Muscle of arm (tissue), 12 donors: ENCODE results near the gene TPST2. TPM values are rescaled to one million over a fixed set of nuclear protein-coding genes. Genes with fewer than 3 reads are reported as not detected.

ENCODE experiments used
- DNase-seq: peaks from one replicate; pipeline ENCODE4 v3.0.0-alpha.2; 2013
- polyA plus RNA-seq, 12 donors: library from polyadenylated mRNA; unstranded; fragments of 120-200 nt; gene quantifications; one replicate each; pipeline ENCODE4 v1.2.1, GENCODE V29; 2013; ENCODE audit not compliant: insufficient read length in 12 of 12

TPST2 gene
- polyA plus RNA-seq, 12 donors, result 5.0 to 31.4 (median 7.0) TPM; not detected in 1

DNA sequence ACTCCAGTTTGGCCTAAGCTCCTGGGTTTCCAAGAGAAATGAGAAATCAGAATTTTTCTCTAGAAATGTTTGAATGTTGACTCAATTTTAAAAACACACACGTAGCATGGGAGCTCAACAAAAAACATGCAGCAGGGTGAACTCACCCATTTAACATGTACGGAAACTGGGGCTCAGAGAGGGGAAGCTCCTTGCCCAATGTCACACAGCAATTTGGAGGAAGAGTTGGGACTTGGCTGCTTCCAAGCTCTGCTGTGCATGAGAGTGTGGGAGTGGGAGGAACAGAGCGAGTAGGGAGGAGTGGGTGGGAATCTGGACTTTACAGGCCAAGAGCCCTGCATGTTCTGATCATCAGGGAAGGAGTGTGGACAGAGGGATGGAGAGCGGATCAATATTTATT, 5.9 kb downstream of the TPST2 start:
- no peak for DNase-seq

DNA sequence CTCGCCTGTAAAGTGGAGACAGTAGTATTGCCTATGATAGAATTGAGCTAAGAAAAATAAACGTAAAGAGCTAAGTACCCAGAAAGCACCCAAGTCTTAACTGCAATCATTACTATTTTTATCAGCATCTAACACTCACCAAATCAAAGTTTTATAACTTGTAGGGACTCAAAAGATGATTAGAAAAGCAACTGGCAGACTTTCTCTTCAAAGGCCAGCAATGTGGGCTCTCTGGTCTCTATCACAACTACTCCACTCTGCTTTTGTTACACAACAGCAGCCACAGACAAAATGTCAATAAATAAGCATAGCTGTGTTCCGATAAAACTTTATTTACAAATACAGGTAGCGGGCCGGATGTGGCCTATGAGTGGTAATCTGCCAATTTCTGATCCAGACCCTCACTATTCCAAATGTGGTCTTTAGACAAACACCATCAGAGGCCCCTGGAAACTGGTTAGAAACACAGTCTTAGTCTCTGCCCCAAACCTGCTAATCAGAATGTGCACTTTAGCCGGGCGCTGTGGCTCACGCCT, 8.2 kb downstream of the TPST2 start:
- no peak for DNase-seq

DNA sequence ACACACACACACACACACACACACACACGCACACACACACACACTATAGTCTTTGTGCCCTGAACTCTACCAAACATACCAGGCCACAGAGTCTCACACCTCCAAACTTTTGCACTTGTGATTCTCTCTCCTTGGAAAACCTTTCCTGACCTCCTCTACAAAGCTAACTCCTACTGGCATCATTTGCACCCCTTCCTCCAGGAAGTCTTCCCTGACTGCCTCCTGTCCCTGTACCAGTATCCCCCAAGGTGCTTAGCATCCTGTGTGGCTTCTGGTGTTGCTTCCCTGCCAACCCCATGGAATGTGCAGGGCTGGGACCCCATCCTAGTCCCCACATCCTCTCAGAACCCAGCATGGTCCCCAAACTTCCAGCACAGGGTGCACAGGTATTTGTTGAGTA, 8.9 kb downstream of the TPST2 start:
- DNase-seq, result no peak

DNA sequence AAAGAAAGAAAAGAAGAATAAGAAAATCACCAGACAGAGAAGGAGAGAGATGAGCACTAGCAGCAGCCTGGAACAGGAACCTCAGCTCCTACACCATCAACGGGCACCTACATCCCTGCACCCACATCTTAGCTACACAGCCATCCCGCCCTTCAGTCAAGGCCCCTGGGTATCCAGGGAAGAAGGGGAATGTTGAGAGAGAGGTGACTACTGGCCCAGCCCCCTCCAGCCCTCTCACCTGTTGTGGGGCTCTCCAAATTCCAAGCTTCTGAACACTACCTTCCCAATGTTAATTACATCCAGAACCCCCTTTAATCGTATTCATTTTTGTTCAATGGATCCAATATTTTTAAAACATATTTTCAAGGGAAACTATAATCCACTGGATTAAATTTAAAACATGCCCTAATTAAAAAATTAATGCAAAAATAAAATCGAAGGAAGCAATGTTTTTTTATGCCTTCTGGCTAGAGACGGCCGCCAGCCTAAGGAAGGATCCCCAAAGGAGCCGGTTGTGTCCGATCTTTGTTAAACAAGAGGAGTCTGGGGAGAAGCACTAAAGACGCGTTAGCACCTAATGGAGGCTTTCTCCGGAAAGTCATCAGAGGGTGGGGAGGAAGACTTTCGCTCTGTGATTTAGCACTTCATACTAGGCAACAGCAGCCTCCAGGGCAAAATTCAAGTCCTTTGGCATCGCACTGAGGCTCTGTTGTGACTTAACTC, 9.5 kb downstream of the TPST2 start:
- no peak for DNase-seq

DNA sequence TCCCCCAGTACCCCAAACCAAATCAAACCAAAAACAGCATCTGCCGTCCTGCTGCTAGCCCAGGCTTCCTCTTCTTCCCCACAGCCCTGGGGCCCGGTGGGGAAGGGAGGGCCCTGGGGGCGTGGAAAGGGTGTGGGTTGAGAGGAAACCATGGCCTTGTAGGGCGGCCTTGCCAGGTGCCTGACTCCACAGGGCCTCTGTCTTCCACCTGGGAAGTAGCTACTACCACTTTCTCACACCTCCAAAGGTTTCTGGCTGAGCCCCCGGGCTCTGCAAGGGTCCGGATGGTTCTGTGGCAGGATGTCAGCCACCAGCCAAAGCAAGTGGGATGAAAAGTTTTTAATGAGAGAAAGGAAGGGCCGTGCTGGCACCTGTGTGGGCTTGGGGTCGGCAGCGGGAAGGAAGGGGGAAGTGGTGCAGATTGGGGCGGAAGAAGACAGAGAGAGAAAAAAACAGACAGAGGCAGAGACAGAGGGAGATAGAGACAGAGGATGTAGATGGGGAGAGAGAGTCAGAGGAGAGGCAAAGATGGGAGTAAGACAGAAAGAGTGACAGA, 10.5 kb downstream of the TPST2 start:
- no peak for DNase-seq

DNA sequence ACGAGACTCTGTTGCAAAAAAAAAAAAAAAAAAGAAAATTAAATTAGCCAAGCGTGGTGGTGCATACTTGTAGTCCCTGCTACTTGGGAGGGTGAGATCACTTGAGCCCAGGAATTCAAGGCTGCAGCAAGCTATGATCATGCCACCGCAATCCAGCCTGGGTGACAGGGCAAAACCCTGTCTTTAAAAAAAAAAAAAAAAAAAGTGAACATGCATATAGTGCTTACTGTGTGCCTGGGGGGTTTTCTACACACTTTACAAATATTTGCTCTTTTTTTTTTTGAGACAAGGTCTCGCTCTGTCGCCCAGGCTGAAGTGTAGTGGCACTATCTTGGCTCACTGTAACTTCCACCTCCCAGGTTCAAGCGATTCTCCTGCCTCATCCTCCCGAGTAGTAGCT, 12.9 kb downstream of the TPST2 start:
- no peak for DNase-seq

DNA sequence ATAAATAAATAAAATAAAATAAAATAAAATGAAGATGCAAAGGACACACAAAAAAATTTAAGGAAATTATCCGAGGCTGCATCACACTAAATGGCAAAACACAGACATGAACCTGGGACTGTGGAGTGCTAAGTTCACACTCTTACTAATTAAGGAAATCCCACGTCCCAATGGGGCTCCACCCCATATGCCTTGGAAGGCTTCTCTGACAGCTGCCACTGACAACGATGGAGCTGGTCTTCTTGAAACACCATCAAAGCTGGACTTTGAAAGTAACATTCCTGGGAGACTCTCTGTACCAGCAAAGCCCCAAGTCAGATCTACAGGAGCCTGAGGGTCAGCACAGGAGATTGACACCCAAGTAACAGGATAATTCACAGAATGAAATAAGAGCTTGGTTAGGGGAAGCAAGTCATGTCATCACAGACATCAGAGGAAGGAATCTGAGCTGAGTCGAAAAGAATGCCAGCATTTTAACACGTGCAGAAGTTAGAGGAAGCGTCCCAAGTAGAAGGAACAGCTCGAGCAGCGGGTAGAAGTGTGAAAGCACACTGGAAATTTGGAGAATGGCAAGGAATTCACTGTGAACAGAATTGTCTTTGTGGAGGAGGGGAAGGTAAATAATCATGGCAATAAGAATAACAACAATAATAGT, 13.8 kb downstream of the TPST2 start:
- DNase-seq, result no peak

DNA sequence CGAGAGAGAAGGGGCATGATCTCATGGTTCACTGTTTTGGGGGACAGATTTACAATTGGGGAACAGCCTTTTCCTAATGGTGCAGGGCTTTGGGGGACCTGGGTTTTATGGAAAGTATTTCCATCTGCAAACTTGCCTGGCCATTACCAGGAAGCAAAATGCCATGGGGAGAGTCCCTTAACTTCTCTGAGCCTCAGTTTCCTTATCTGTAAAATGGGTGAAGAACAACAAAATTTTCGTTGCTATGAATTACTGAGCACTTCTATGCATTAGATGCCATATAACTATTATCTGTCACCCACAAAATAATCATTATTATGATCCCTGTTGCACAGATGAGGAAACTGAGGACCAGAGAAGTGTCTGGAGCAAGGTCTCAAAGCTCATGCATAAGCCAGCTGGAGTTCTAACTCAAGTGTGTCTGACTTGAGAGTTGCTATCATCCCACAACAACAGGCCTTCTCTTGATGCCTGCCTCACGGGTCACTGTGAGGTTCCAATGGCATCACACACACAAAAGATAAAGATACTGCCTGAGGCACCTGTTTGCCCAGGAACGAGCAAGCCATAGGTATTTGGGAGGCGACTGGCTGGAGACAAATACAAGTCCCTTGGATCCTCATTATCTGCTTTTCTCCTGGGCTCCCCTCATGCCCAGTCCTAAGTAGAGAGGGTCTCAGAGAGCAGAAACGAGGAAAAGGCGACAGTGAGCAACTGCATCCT, 15.8 kb downstream of the TPST2 start:
- no peak for DNase-seq

DNA sequence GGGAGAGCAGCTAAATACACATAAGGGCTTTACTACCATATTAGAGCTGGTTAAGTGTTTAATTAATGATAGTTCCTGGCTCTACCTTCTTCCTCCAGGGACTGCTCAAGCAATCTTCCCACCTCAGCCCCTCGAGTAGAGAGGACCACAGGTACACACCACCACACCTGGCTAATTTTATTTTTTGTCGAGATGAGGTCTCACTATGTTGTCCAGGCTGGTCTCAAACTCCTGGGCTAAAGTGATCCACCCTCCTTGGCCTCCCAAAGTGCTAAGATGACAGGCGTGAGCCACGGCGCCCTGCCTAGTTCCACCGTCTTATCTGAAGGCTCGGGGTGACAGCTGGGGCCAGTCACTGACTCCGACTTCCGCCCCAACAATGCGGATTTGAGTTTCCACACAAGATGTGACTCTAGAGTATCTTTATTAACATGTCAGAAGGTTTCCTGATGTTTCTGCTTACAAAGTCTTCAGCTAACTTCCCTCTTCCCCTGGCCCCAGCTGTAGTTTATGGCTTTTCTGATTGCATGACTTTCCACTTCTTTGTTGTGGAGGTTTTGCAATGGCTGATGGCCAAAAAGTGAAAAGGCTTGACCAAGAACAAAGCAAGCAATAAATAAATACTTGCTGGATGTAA, 16.8 kb downstream of the TPST2 start:
- peak; percentile 31 for DNase-seq

DNA sequence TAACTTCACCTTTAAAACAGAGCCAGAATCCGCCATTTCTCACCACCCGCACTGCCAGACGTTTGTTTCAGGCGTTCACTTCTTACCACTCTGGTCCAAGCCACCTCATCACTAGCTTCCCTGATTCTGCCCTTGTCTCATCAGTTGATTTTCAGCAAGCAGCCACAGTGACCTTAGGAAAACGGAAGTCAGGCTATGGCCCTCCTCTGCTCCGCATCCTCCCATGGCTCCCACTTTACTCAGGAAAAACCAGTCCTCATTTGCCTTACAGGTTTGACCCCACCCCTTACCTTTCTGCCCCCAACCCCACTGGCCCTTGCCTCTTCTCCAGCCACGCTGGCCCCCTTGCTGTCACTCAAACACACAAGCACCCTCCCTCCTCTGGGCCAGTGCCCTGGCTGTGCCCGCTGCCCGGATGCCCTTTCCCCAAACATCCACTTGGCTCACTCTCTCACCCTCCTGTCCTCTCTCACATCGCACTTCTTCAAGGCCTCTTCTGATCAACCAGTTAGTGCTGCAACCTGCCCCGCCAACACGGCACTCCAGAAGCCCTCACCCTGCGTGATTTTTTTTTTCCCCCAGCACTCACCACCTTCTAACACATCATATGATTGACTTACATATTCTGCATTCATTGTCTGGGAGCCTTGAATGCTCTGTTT, 18.9 kb downstream of the TPST2 start:
- no peak for DNase-seq

DNA sequence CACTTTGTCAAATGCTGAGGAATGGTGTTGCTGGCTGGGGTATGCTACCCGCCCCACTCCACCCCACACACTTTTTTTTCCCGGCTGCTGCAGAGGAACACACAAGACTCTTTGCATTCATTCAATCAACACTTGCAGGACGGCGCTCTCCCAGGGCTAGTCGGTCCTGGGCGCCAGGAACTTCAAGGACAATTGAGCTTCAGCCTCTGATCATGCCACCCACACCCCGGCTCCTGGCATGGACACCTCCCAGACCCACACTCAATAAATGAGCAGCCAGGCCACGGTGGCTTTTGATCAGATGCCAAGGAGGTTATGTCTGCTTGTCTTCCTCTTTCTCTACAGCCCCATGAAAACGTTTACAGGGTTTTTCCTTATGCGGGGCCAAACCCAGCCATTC, 19.8 kb downstream of the TPST2 start:
- no peak for DNase-seq

DNA sequence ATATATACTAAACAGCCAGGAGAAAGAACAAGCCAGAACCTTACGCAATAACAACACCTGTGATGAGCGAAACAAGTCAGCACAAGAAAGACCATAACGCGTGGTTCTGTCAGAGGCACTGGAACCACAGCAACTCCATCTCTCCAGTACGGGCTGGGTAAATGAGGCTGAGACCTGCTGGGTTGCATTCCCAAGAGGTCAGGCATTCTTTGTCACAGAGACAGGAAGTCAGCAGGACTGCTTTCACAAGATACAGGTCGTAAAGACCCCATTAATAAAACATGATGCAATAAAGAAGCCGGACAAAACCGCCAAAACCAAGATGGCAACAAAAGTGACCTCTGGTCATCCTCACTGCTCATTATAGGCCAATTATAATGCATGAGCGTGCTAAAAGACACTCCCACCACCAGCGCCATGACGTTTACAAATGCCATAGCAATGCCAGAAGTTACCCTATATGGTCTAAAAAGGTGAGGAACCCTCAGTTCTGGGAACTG, 21.7 kb downstream of the TPST2 start:
- no peak for DNase-seq

DNA sequence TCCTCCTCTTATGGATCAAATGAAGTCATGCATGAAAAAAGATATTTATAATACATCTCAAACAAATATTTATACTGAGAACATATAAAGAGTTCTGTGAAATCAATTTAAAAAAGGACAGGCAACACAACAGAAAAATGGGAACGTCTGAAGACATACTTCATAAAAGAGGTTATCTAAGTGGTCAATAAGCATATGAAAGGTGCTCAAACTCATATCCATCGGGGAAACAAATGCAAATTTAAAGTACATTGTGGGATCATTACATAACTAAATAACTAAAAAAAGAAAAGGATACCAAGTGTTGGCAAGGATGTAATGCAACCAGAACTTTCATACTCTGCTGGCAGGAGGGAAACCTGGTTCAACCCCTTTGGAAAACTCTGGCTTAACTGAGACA, 22.3 kb downstream of the TPST2 start:
- no peak for DNase-seq

DNA sequence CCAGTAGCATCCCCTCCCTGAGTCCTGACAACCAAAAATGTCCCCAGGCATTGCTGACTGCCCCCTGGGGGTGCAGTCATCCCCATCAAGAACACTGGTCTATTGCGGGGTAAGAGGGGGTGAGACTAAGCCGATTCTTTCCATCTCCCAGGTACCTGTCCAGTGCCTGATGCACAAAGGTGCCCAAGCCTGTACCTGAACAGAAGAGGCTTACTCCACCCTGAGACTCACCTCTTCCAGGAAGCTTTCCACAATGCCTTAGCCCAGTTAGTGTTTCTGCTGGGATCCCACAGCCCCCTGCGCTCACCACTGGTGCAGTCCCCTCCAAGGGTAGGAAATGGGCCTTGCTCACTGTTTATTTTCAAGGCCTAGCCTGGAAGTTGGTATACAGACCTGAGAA, 22.9 kb downstream of the TPST2 start:
- DNase-seq, result no peak

DNA sequence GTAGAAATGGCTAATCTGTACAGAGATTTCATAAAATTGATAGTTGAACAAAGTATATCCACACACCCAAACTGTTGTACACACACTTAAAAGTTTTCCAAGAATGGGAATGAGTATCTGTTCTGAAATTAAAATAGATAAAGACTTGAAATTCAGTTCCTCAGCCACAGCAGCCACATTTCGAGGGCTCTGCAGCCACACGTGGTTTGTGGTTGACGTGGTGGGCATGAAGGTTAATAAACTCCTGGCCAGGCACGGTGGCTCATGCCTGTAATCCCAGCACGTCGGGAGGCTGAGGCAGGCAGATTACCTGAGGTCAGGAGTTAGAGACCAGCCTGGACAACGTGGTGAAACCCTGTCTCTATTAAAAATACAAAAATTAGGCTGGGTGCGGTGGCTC, 24.0 kb downstream of the TPST2 start:
- DNase-seq, result no peak

DNA sequence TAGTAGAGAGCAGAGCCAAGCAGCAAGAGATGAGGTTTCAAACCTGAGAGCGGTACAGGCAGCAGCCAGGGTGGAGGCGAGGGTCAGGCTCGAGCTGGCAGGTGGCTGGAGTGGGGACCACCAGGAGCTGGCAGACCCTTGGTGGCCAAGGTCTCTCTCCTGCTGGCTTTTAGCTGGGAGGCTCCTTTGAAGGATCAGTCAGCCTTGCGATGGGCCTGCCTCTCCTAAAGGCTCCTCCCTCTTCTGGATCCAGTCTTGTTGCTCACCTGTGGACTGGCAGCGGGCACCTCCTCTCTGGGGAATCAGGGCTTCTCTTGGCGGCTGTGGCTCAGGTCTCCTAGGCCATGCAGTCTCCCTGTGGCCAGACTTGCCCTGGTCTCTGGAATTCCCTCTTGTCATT, 24.8 kb downstream of the TPST2 start:
- no peak for DNase-seq

DNA sequence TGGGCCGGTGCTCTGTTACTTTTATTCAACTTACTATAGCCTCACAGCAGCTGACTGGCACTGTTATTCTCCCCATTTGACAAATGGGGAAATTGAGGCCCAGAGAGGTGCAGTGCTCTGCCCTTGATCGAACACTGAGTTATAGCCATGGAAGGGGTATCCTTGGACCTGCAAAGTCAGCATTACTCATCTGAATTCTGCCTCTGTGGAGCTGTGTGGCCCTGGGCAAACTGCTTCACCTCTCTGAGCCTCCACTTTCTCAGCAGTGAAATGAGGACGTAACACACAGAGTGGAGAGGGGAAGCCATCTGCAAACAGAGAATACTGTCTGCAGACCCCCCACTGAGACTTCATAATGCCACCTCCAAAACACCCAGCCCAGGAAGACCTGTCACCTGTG, 25.3 kb downstream of the TPST2 start:
- no peak for DNase-seq

DNA sequence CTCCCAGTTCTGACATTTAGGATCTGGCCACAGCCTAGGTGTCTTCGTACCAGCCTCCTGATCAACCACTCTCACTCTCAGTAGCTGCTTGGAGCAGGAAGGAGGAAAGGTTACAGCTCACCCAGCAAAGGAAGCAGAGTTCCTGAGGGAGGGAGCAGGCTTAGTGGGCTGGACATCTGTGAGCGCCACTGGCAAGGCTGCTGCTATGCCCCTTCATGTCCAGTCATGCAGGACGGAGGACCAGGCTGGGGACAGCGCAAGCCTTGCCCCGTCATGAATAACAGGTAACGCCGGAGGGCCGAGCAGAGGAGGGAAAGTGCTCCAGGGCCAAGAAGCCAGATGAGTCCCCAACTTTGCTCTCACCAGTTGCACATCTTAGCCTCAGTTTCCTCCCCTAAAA, 25.8 kb downstream of the TPST2 start:
- no peak for DNase-seq

DNA sequence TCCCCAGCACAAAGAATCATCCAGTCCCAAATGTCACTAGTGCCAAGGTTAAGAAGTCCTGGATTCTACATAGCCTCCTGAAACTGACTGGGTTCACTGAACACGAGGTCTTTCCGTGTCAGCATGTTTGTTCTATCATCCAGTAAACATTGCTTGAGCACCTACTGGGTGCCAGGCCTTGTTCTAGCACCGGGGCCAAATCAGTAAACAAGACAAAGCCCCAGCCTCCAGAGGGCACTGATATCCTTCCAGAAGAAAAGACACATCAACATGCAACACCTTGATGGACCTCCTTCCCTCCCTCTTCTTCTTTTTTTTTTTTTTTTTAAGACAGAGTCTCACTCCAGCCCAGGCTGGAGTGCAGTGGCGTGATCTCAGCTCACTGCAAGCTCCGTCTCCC, 26.9 kb downstream of the TPST2 start:
- no peak for DNase-seq

DNA sequence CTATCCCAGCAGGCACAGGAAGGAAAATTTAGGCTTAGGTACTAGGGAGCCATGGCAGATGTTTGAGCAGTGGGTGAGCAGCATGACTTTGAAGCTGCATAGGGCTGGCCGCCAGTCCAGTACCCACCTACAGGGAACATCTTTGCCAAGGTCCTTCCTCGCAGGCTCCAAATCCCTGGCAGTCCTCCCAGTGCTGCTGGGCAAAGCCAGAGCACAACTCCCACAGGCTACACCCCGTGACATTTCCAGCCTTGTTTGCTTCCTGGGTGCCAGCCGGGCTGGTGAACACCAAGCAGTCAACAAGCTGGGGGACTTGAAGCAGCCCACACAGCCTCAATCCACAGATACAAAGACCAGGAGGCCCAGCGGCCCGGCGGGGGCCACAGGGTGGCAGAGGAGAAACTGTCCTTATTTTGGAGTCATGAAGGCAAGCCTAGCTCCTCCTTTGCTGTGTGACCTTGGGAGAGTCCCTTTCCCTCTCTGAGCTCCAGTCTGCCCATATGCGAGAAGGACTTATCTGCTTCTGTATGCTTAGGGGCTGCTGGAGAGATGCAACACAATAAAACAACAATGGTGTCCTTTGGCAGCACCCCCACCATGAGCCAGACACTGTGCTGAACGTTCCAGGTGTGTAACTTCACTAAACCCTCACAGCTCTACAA, 28.0 kb downstream of the TPST2 start:
- DNase-seq, result no peak
